Stomach (tissue), 9 donors: ENCODE results near the gene POU3F2. TPM values are rescaled to one million over a fixed set of nuclear protein-coding genes. Genes with fewer than 3 reads are reported as not detected.
A peak's percentile ranks its signal among the peaks of the same experiment; 100 is the strongest.

Experiments
- DNase-seq, 2 donors: peaks; one replicate each; pipeline versions ENCODE4 v3.0.0 to v3.0.0-alpha.2; 2013 to 2019
- H3K27ac ChIP-seq, 5 donors: fragments of 200-600 bp in 4 of 5; sonication (generic) in 4 of 5; one replicate each; pipeline ENCODE4 v1.5.1; 2013 to 2019; ENCODE audit warnings: mild to moderate bottlenecking in 1 of 5, moderate library complexity in 1 of 5
- H3K27me3 ChIP-seq, 3 donors: fragments of 200-600 bp; sonication (generic); one replicate each; pipeline ENCODE4 v1.5.1; 2017 to 2019; ENCODE audit warnings: mixed run types in 1 of 3
- H3K36me3 ChIP-seq, 4 donors: fragments of 200-600 bp; sonication (generic); 1 replicate in 3 of 4; 2 replicates in 1 of 4; pipeline ENCODE4 v1.5.1; 2016 to 2019
- H3K4me1 ChIP-seq, 4 donors: fragments of 200-600 bp; sonication (generic); one replicate each; pipeline ENCODE4 v1.5.1; 2016 to 2019
- H3K4me3 ChIP-seq, 4 donors: fragments of 200-600 bp; sonication (generic) in 3 of 4; one replicate each; pipeline ENCODE4 v1.5.1; 2016 to 2019; ENCODE audit warnings: mild to moderate bottlenecking in 1 of 4
- H3K9me3 ChIP-seq, 4 donors: fragments of 200-600 bp; sonication (generic); one replicate each; pipeline ENCODE4 v1.5.1; 2016 to 2019
- CTCF ChIP-seq, 7 experiments: fragments of 450-650 bp in 4 of 7; fragments of 200-600 bp in 3 of 7; sonication (generic) in 3 of 7; IDR thresholded peaks; one replicate each; pipeline ENCODE4 v1.5.1; 2016 to 2019; ENCODE audit warnings: antibody characterized with exemption in 7 of 7, control low read depth in 2 of 7, mild to moderate bottlenecking in 1 of 7
- EP300 ChIP-seq: sonication (generic); formaldehyde crosslinking; IDR thresholded peaks from one replicate; pipeline ENCODE4 v1.6.1; 2017; ENCODE audit warnings: antibody characterized with exemption
- POLR2A ChIP-seq, 4 donors: fragments of 450-650 bp; IDR thresholded peaks; one replicate each; pipeline ENCODE4 v1.6.1; 2016; ENCODE audit warnings: antibody characterized with exemption in 4 of 4, control low read depth in 2 of 4, mild to moderate bottlenecking in 1 of 4, moderate library complexity in 1 of 4
- POLR2AphosphoS5 ChIP-seq, 3 donors: sonication (generic); formaldehyde crosslinking; IDR thresholded peaks; one replicate each; pipeline ENCODE4 v1.6.1; 2016; ENCODE audit warnings: antibody characterized with exemption in 3 of 3
- WGBS, 5 donors: extraction: QIAGEN DNeasy Blood & Tissue Kit in 3 of 5; methylation state at CpG; one replicate each; pipeline versions ENCODE4 v1.1.5 to v1.1.7; 2013 to 2018; 5-methylcytosine and 5-hydroxymethylcytosine counted together
- intact Hi-C: fragments of 100-400 bp; cut with DNase I; formaldehyde crosslinking; loops from one replicate; pipeline ENCODE4 v1.15.1; 2023; ENCODE audit warnings: low total_unique reads
- polyA plus RNA-seq, 3 donors: library from polyadenylated mRNA; stranded (reverse); fragments of 200-250 nt; gene quantifications; one replicate each; pipeline ENCODE4 v1.2.3, GENCODE V29; 2013
- total RNA-seq, 5 donors: library from RNA; depleted of rRNA; stranded (reverse); fragments of >200 nt; gene quantifications; one replicate each; pipeline versions ENCODE4 v1.1.0 to v1.2.3, GENCODE V29; 2014 to 2016
- donor health status: healthy with polysubstance abuse.
- donor health status: Bipolar disorder and iron deficiency.
- donor health status: healthy.

The POU3F2 gene
- total and polyA plus RNA-seq, 8 donors: under 0.01 TPM; not detected in 7

DNA sequence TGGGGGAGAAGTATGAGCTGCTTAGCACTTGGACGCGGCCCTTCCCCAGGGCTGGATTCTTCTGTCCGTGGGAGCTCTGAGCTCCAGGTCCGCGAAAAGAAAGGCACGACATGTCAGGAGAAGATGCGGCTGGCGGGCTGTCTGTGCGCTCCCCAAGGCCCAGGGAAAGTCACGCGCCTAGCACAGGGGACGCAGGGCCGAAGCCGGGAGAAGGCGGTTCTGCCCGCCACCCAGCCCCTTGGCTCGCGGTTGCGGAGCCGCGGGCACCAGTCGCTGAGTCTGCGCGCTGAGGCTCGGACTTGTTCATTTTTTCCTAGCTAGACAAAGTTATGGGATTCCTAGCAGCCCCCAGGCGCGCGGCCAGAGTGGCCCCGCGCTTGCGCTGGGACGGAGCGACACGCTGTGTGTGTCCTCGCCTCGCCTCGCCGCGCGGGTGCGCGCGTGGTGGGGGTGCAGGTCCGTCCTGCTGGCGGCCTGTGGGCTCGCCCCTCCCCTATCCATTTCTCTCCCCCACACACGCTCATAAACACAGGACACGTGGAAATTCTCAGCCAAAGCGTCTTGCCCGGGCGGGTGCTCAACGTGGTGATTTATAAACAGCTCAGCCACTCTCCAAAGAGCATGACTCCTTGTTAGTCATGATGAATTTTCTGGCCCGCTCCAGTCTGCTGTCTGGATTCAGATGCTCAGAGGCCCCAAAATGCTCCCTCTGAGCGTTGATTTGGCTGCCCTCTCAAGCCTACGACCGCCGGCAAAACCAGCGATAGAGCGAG, 1.9 kb upstream of the POU3F2 start:
- intact Hi-C loops: no loop called here
- TF ChIP-seq EP300 (no peak), POLR2AphosphoS5 (IDR thresholded peaks at IDR 0.05) (no peak), CTCF (IDR thresholded peaks at IDR 0.05) (no peak), POLR2A (IDR thresholded peaks at IDR 0.05) (no peak)
- no peaks in the 10 kb centered on the region for H3K36me3 ChIP-seq
- no peaks in the 10 kb centered on the region for H3K9me3 ChIP-seq
- H3K4me3 ChIP-seq: peak overlapping the region; percentile 51 to 68 (median 62)
- peaks cover 58 to 78% (median 61%) of the 10 kb centered on the region in 4 donors for H3K4me1 ChIP-seq
- WGBS, 5 donors: 4 to 7% (median 4%) methylated on average over 37 to 59 of the region's 59 CpGs
- no peak for DNase-seq
- peaks cover 46 to 100% (median 100%) of the 10 kb centered on the region in 3 donors for H3K27me3 ChIP-seq
- H3K27ac ChIP-seq: no peak overlapping the region

DNA sequence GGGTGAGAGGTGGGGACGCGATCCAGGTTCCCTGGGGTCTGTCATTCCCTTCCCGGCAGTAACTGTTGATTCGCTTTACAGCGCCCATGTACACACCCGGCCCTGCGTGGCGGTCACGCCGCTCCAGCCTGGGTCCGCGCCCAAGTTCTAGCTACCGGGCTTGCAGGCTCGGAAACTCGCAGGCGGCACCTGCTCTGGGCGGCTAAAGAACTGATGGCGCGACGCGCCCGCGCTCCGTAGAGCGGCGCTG, 1.4 kb upstream of the POU3F2 start:
- Histone ChIP-seq H3K4me3 (peak overlapping the region; percentile 51 to 68 (median 62)), H3K36me3 (no peaks in the 10 kb centered on the region), H3K27ac (no peak overlapping the region), H3K4me1 (peaks cover 53 to 72% (median 56%) of the 10 kb centered on the region in 4 donors), H3K9me3 (no peaks in the 10 kb centered on the region), H3K27me3 (peaks cover 41 to 100% (median 100%) of the 10 kb centered on the region in 3 donors)
- TF ChIP-seq EP300: no peak
- intact Hi-C loops: no loop called here
- no peak for DNase-seq
- 2 to 5% (median 3%) methylated on average over 9 to 26 of the region's 26 CpGs for WGBS, 5 donors

GRCh38 chr6:98833307-98834059, 891 bp upstream of the POU3F2 start:
- H3K27ac ChIP-seq: no peak overlapping the region
- intact Hi-C loops: no loop called here
- peak overlapping the region; percentile 51 to 68 (median 62) for H3K4me3 ChIP-seq
- TF ChIP-seq EP300 (no peak), POLR2AphosphoS5 (IDR thresholded peaks at IDR 0.05) (no peak), POLR2A (IDR thresholded peaks at IDR 0.05) (no peak), CTCF (IDR thresholded peaks at IDR 0.05) (no peak)
- H3K36me3 ChIP-seq: no peaks in the 10 kb centered on the region
- 0 to 1% (median 1%) methylated on average over 23 to 42 of the region's 42 CpGs for WGBS, 5 donors
- DNase-seq: peak in 1 of 2 donors; percentile 68
- H3K4me1 ChIP-seq: peaks cover 52 to 67% (median 53%) of the 10 kb centered on the region in 4 donors
- H3K9me3 ChIP-seq: no peaks in the 10 kb centered on the region
- peaks cover 40 to 100% (median 100%) of the 10 kb centered on the region in 3 donors for H3K27me3 ChIP-seq

DNA sequence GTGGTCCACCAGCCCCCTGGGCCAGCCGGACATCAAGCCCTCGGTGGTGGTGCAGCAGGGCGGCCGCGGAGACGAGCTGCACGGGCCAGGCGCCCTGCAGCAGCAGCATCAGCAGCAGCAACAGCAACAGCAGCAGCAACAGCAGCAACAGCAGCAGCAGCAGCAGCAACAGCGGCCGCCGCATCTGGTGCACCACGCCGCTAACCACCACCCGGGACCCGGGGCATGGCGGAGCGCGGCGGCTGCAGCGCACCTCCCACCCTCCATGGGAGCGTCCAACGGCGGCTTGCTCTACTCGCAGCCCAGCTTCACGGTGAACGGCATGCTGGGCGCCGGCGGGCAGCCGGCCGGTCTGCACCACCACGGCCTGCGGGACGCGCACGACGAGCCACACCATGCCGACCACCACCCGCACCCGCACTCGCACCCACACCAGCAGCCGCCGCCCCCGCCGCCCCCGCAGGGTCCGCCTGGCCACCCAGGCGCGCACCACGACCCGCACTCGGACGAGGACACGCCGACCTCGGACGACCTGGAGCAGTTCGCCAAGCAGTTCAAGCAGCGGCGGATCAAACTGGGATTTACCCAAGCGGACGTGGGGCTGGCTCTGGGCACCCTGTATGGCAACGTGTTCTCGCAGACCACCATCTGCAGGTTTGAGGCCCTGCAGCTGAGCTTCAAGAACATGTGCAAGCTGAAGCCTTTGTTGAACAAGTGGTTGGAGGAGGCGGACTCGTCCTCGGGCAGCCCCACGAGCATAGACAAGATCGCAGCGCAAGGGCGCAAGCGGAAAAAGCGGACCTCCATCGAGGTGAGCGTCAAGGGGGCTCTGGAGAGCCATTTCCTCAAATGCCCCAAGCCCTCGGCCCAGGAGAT, 1.0 kb downstream of the POU3F2 start:
- no peak for TF ChIP-seq POLR2A (IDR thresholded peaks at IDR 0.05)
- no peak for TF ChIP-seq POLR2AphosphoS5 (IDR thresholded peaks at IDR 0.05)
- no peak for TF ChIP-seq CTCF (IDR thresholded peaks at IDR 0.05)
- no peak for TF ChIP-seq EP300
- 2 to 8% (median 2%) methylated on average over 15 to 76 of the region's 76 CpGs for WGBS, 5 donors
- Histone ChIP-seq H3K36me3 (no peaks in the 10 kb centered on the region), H3K4me1 (peaks cover 52 to 61% (median 53%) of the 10 kb centered on the region in 4 donors), H3K27me3 (peaks cover 40 to 100% (median 99%) of the 10 kb centered on the region in 3 donors), H3K27ac (no peak overlapping the region), H3K9me3 (no peaks in the 10 kb centered on the region), H3K4me3 (peak overlapping the region; percentile 51 to 68 (median 62))
- intact Hi-C loops: no loop called here
- DNase-seq: no peak
